Colon (tissue), 2 donors: ENCODE results near the gene ATCAY.
"Not testable (repeated sequence)": the region's sequence is repeated elsewhere in the genome, so short reads cannot be mapped to it uniquely, and the experiment has no call there.

Experiments used
- FAIRE-seq: peaks from 2 replicates; lab custom pipeline; 2012; peaks lifted over from hg19 to GRCh38; lab: Jason Lieb, UNC
- donor health status: control.
- donor health status: control.

ATCAY gene

DNA sequence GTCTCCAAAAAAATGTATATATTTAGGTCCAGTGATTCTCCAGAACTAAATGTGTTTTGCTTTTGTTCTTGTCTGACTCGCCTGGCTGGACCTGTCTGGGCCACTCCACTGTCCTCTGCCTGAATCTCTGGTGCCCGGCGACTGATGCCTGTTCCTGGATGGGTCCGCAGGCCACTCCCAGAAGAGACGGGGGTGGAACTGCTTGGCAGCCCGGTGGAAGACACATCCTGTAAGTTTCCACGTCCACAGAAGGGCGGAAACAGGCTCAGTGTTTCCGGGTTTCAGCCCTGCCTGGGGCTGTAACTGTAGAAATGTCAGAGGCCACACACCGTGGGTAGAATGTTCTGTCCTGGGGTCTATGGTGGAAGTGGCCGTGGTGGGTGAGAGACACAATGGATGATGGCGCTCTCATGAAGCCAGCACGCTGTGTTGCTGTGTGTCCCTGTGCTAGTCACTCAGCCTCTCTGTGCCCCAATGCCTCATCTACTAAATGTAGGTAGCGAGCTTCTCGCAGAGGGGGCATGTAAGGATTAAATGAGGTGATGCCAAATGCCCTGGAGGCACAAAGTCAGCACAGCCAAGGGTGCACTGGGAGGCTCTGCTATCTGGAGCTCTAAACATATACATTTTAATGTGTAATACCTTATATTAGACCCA, 22.0 kb downstream of the ATCAY start:
- no peak for FAIRE-seq

- FAIRE-seq: no peak
Measured at GRCh38 chr19:3904233-3904632, 23.7 kb downstream of the ATCAY start.

DNA sequence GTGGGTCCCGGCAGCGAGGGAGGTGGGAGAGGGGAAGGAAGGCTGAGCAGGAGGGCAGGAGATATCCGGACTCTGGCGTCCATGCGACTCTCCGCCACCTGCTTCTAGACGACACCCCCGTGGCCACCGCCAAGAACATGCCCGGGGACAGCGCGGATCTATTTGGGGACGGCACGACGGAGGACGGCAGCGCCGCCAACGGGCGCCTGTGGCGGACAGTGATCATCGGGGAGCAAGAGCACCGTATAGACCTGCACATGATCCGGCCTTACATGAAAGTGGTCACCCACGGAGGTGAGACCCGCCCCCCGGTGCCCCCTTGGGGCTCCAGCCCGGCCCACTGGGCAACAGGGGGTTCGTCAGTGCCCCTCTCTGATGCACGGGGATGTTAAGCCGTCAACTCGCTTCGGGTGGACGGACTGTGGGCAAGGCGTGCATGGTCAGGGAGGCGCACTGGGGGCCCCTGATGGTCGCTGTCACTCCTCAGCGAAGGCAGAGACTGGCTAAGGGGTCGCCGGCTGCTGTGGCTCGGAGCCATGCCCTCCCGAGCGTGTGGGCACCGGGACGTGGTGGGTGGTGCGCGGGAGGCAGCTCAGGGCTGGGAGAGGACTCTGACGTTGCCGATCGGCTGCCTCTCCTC, 27.3 kb downstream of the ATCAY start:
- no peak for FAIRE-seq

- FAIRE-seq: no peak
Measured at GRCh38 chr19:3908266-3909054, 28.0 kb downstream of the ATCAY start.

- FAIRE-seq: no peak
Measured at GRCh38 chr19:3910105-3910504, 29.6 kb downstream of the ATCAY start.

DNA sequence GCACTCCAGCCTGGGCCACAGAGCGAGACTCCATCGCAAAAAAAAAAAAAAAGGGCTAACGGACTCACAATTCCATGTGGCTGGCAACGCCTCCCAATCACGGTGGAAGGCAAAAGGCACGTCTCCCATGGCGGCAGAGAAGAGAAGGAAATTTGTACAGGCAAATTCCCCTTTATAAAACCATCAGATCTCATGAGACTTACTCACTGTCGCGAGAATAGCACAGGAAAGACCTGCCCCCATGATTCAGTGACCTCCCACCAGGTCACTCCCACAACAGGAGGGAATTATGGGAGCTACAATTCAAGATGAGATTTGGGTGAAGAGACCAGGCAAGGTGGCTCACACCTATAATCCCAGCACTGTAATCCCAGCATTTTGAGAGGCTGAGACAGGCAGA, 33.7 kb downstream of the ATCAY start:
- FAIRE-seq: no peak

GRCh38 chr19:3916033-3916432, 35.5 kb downstream of the ATCAY start:
- FAIRE-seq: no peak

DNA sequence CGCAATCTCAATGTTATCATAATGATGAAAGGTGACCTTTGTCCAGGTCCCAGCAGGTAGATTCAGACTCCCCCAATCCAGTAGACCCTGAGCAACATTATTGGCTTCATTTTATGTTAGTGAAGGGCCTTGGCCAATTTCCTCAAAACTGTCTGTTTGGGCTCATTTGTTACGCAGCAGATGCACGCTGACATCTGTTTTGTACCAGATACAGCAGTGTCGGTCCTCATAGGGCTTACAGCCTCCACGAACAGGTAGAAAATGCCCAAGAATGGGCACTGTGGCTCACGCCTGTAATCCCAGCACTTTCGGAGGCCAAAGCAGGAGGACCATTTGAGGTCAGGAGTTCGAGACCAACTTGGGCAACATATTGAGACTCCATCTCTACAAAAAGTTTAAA, 39.3 kb downstream of the ATCAY start:
- FAIRE-seq: no peak

- FAIRE-seq: no peak
Measured at GRCh38 chr19:3923096-3923758, 42.7 kb downstream of the ATCAY start.

DNA sequence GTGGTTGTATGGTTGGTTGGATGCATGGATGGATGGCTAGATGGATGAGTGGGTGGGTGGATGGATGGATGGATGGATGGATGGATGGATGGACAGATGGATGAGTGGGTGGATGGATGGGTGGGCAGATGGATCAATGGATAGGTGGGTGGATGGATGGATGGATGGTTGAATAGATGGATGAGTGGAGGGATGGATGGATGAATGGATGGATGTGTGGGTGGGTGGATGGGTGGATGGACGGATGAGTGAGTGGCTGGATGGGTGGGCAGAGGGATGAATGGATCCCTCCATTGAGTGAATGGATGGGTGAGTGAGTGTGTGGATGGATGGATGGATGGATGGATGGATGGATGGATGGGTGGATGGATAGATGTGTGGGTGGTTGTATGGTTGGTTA, 43.4 kb downstream of the ATCAY start:
- FAIRE-seq: no peak

DNA sequence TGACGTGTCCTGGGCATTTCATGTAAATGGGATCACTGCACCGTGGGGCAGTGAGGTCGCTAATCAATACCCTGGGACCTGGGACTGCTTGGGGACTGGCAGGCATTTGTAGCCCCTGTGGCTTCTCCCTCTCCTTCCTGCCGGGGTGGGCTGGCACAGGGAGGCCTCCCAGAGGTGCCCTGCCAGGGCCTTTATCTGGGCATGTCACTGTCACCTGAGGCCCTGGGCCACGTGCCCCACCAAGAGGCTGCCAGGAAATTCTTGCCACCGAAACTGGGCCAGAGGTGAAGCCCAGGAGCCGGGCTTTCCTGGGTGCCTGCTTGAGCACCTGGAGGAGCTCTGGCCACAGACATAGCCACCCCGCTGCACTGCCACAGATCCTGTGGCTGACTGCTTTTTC, 50.6 kb downstream of the ATCAY start:
- no peak for FAIRE-seq

- no peak for FAIRE-seq
Measured at GRCh38 chr19:3932931-3933810, 52.7 kb downstream of the ATCAY start, which contains the start of gene NMRK2. Gene NMRK2 (plus strand): TSS chr19:3933069. CDS start chr19:3933672, 603 bp downstream.

GRCh38 chr19:3936506-3937442, 56.3 kb downstream of the ATCAY start:
- FAIRE-seq: no peak

DNA sequence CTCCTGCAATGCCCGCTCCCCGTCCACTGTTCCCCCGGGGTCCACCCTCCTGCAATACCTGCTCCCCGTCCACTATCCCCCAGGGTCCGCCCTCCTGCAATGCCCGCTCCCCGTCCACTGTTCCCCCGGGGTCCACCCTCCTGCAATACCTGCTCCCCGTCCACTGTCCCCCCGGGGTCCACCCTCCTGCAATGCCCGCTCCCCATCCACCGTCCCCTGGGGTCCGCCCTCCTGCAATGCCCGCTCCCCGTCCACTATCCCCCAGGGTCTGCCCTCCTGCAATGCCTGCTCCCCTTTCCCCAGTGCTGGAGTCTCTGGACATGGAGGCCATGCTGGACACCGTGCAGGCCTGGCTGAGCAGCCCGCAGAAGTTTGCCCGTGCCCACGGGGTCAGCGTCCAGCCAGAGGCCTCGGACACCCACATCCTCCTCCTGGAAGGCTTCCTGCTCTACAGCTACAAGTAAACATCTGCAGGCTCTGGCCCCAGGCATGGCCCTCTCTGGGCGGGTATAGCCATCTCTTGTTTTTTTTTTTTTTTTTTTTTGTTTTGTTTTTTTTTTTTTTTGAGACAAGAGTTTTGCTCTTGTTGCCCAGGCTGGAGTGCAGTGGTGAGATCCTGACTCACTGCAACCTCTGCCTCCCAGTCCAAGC, 57.9 kb downstream of the ATCAY start:
- not testable (repeated sequence) for FAIRE-seq

DNA sequence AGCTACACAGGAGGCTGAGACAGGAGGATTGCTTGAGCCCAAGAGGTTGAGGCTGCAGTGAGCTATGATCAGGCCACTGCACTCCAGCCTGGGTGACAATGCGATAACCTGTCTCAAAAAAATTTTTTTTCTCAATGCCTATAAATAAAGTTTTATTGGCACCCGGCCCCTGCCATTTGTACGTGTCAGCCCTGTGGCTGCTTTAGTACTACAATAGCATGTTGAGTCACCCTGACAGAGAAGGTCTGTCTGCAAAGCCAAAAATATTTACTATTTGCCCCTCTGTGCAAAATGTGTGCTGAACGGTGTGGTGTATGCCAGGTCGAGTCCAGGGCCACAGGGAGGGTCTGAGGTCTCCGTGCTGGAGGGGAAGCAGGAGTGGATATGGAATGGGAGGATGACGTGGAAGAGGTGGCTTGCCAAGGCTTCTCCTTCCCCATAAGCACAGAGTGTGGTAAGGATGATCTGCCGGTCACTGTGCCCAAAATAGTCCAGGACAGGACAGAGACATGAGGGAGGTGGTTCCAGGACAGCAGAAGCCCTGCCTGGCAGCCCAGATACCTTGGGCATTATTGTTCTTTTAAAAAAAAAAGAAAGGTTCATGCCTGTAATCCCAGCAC, 62.4 kb downstream of the ATCAY start:
- no peak for FAIRE-seq

GRCh38 chr19:3944018-3944721, 63.7 kb downstream of the ATCAY start:
- no peak for FAIRE-seq

DNA sequence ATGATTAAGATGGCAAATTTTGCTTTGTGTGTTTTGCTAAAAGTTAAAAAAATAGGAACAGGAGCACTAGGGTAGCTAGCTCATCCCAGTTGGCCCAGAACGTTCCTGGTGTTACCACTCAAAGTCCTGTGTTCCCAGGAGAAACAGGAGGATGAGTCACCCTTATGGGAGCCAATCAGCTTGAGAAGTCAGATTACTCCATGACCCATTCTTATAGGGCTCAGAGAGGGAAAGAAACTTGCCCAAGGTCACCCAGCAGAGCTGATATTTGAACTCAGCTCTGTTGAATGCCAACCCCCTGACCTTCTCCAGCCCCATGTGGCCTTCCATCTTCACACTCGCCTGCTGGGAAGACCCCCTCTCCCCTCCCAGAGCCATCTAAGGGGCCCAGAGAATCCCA, 65.4 kb downstream of the ATCAY start:
- FAIRE-seq: no peak

DNA sequence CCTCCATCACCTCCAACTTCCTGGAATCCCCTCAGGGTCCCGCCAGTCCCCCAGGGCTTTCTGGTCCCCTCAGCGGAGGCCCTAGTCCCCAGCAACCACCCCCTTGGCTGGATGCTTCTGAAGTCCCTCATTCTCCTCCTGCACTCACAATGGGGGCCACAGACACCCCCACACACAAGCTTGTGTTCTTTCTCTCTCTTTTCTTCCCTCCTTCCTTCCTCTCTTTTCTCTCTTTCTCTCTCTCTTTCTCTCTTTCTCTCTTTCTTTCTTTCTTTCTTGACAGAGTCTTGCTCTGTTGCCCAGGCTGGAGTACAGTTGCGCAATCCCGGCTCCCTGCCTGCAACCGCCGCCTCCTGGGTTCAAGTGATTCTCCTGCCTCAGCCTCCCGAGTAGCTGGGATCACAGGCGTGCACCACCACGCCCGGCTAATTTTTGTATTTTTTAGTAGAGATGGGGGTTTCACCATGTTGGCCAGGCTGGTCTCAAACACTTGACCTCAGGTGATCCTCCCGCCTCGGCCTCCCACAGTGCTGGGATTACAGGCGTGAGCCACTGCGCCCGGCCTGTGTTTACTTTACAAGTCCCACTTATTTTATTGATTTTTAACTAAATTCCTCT, 66.9 kb downstream of the ATCAY start:
- not testable (repeated sequence) for FAIRE-seq
